Lower leg skin (tissue), 3 donors: ENCODE data around the gene TTC39C.

Source experiments
- POLR2A ChIP-seq, 2 donors: fragments of 450-650 bp; IDR thresholded peaks; one replicate each; pipeline ENCODE4 v1.6.1; 2016 to 2017; ENCODE audit warnings: antibody characterized with exemption in 2 of 2, mild to moderate bottlenecking in 1 of 2, moderate library complexity in 1 of 2
- TF ChIP-seq, protein P1 (sequence below), 3 donors: fragments of 450-650 bp; IDR thresholded peaks; one replicate each; pipeline ENCODE4 v1.5.1; 2016; ENCODE audit warnings: antibody characterized with exemption in 3 of 3, mild to moderate bottlenecking in 3 of 3, moderate library complexity in 2 of 3

DNA sequence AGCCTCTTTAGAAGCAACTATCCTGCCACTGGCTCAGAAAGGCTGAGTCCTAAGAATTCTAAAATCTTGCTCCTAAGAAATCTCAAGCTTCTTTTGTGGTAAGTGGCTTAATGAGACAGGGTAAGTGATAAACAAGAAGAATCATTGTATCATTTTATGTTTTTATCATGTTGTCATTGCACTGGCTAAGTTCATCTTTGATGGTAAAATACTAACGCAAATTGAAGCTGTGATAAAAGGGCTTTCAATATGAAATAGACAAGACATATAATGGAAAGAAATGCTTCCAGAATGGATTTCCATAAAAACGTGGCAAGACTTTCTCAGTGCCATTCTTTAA, 21.6 kb upstream of the TTC39C start:
- TF ChIP-seq, protein P1, sequence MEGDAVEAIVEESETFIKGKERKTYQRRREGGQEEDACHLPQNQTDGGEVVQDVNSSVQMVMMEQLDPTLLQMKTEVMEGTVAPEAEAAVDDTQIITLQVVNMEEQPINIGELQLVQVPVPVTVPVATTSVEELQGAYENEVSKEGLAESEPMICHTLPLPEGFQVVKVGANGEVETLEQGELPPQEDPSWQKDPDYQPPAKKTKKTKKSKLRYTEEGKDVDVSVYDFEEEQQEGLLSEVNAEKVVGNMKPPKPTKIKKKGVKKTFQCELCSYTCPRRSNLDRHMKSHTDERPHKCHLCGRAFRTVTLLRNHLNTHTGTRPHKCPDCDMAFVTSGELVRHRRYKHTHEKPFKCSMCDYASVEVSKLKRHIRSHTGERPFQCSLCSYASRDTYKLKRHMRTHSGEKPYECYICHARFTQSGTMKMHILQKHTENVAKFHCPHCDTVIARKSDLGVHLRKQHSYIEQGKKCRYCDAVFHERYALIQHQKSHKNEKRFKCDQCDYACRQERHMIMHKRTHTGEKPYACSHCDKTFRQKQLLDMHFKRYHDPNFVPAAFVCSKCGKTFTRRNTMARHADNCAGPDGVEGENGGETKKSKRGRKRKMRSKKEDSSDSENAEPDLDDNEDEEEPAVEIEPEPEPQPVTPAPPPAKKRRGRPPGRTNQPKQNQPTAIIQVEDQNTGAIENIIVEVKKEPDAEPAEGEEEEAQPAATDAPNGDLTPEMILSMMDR (IDR thresholded peaks at IDR 0.05) = no peak
- no peak for TF ChIP-seq POLR2A (IDR thresholded peaks at IDR 0.05)
